KMS-11 (cell line): Measurements from ENCODE around the gene GCLC.
"Not testable (repeated sequence)": the region's sequence is repeated elsewhere in the genome, so short reads cannot be mapped to it uniquely, and the experiment has no call there.

Experiments
- H2AFZ ChIP-seq: fragments of 200-600 bp; sonication (generic); 2 replicates; pipeline ENCODE4 v1.6.1; 2016; ENCODE audit warnings: antibody characterized with exemption, mixed run types, low read depth
- H3K27ac ChIP-seq: fragments of 200-600 bp; sonication (generic); 2 replicates; pipeline ENCODE4 v1.6.1; 2016; ENCODE audit warnings: mild to moderate bottlenecking, mixed run types
- H3K27me3 ChIP-seq: fragments of 200-600 bp; sonication (generic); 2 replicates; pipeline ENCODE4 v1.6.1; 2017; ENCODE audit warnings: mild to moderate bottlenecking, low read depth, mixed run types, moderate library complexity; ENCODE audit not compliant: insufficient read depth
- H3K36me3 ChIP-seq: fragments of 200-600 bp; sonication (generic); 2 replicates; pipeline ENCODE4 v1.6.1; 2017; ENCODE audit warnings: mild to moderate bottlenecking, mixed run types; ENCODE audit not compliant: insufficient read depth
- H3K4me1 ChIP-seq: fragments of 200-600 bp; sonication (generic); 2 replicates; pipeline ENCODE4 v1.6.1; 2016; ENCODE audit warnings: mild to moderate bottlenecking, low read depth, mixed run types; ENCODE audit not compliant: poor library complexity, severe bottlenecking
- H3K4me2 ChIP-seq: fragments of 200-600 bp; sonication (generic); 2 replicates; pipeline ENCODE4 v1.7.0; 2016; ENCODE audit warnings: mild to moderate bottlenecking, mixed run types
- H3K4me3 ChIP-seq: fragments of 200-600 bp; sonication (generic); IDR thresholded peaks from 2 replicates; pipeline ENCODE4 v1.6.1; 2017; ENCODE audit warnings: low read depth, low read length, mixed read lengths; ENCODE audit not compliant: insufficient read depth
- H3K79me2 ChIP-seq: fragments of 200-600 bp; sonication (generic); 2 replicates; pipeline ENCODE4 v1.6.1; 2016; ENCODE audit warnings: low read depth, mixed run types; ENCODE audit not compliant: insufficient read depth
- H3K9ac ChIP-seq: fragments of 200-600 bp; sonication (generic); 2 replicates; pipeline ENCODE4 v1.6.1; 2016; ENCODE audit warnings: mild to moderate bottlenecking, mixed run types
- H4K20me1 ChIP-seq: fragments of 200-600 bp; sonication (generic); 2 replicates; pipeline ENCODE4 v1.6.1; 2016; ENCODE audit warnings: mild to moderate bottlenecking, mixed run types; ENCODE audit not compliant: insufficient read depth
- TF ChIP-seq, protein P1 (sequence below): fragments of 200-600 bp; sonication (generic); conservative IDR thresholded peaks from 2 replicates; pipeline ENCODE4 v1.6.1; 2017; ENCODE audit warnings: low read depth, mild to moderate bottlenecking, antibody characterized with exemption, low read length, moderate library complexity, mixed read lengths

The GCLC gene

DNA sequence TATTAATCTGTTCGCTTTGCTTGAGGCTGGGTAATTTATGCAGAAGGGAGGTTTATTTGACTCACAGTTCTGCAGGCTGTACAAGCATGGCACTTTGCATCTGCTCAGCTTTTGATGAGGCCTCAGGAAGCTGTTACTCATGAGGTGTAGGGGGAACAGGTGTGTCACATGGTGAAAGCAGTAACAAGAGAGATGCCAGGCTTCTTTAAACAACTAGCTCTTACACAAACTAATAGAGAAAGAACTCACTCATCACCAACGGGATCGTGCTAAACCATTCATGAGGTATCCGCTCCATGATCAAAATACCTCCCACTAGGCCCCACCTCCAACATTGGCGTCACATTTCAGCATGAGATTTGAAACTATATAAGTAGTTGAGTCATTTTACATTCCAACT lies 34.4 kb upstream of the GCLC start:
- Histone ChIP-seq H3K36me3 (no peaks in the 10 kb centered on the region), H3K4me2 (no peak overlapping the region)

GRCh38 chr6:53578371-53578770 lies 33.5 kb upstream of the GCLC start:
- Histone ChIP-seq H4K20me1 (no peaks in the 10 kb centered on the region), H3K27ac (no peak overlapping the region), H3K79me2 (no peaks in the 10 kb centered on the region), H3K4me3 (no peak overlapping the region), H3K4me1 (no peaks in the 10 kb centered on the region), H3K4me2 (no peak overlapping the region), H3K9ac (no peak overlapping the region), H2AFZ (no peak overlapping the region), H3K27me3 (no peaks in the 10 kb centered on the region), H3K36me3 (no peaks in the 10 kb centered on the region)
- TF ChIP-seq, protein P1, sequence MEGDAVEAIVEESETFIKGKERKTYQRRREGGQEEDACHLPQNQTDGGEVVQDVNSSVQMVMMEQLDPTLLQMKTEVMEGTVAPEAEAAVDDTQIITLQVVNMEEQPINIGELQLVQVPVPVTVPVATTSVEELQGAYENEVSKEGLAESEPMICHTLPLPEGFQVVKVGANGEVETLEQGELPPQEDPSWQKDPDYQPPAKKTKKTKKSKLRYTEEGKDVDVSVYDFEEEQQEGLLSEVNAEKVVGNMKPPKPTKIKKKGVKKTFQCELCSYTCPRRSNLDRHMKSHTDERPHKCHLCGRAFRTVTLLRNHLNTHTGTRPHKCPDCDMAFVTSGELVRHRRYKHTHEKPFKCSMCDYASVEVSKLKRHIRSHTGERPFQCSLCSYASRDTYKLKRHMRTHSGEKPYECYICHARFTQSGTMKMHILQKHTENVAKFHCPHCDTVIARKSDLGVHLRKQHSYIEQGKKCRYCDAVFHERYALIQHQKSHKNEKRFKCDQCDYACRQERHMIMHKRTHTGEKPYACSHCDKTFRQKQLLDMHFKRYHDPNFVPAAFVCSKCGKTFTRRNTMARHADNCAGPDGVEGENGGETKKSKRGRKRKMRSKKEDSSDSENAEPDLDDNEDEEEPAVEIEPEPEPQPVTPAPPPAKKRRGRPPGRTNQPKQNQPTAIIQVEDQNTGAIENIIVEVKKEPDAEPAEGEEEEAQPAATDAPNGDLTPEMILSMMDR: no peak

More for the DNA sequence above, 34.4 kb upstream of the GCLC start:
- H3K4me3 ChIP-seq: no peak overlapping the region
- no peaks in the 10 kb centered on the region for H3K4me1 ChIP-seq
- H3K27me3 ChIP-seq: no peaks in the 10 kb centered on the region
- no peaks in the 10 kb centered on the region for H4K20me1 ChIP-seq
- TF ChIP-seq, protein P1: no peak
- no peaks in the 10 kb centered on the region for H3K79me2 ChIP-seq
- H3K27ac ChIP-seq: no peak overlapping the region
- no peak overlapping the region for H2AFZ ChIP-seq
- no peak overlapping the region for H3K9ac ChIP-seq

DNA sequence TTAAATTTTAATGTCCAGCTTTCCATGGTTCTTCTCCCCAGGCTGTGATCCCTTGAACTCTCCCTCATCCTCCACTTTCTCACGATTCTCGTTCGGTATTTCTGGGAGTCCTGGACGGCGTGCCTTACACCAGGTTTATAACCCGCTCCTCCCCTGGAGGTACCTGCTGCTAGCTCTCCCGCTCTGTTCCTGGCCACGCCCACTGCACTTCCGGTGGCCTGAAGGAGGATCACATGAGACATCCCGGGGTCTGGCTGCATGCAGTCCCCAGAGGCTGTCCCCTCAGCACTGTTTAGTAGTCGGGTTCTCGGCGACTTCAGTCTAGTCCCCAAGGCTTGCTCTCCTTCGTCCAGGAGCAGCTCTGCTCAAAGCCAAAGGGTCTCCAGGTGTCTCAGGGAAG lies 28.4 kb upstream of the GCLC start:
- Histone ChIP-seq H3K4me2 (no peak overlapping the region), H2AFZ (no peak overlapping the region), H3K36me3 (no peaks in the 10 kb centered on the region), H3K4me1 (no peaks in the 10 kb centered on the region), H3K79me2 (no peaks in the 10 kb centered on the region), H3K27ac (no peak overlapping the region), H3K9ac (no peak overlapping the region), H3K4me3 (no peak overlapping the region), H3K27me3 (no peaks in the 10 kb centered on the region), H4K20me1 (no peaks in the 10 kb centered on the region)
- TF ChIP-seq, protein P1: no peak

- H4K20me1 ChIP-seq, H3K27ac ChIP-seq, H3K79me2 ChIP-seq, H3K4me1 ChIP-seq, H2AFZ ChIP-seq, H3K4me3 ChIP-seq, H3K36me3 ChIP-seq, H3K9ac ChIP-seq, H3K27me3 ChIP-seq, H3K4me2 ChIP-seq: not testable (repeated sequence)
Measured at GRCh38 chr6:53572379-53572778, 27.5 kb upstream of the GCLC start.

GRCh38 chr6:53568776-53569616 lies 24.1 kb upstream of the GCLC start:
- Histone ChIP-seq H2AFZ (no peak overlapping the region), H3K79me2 (no peaks in the 10 kb centered on the region), H3K27me3 (no peaks in the 10 kb centered on the region), H3K4me3 (no peak overlapping the region), H3K36me3 (no peaks in the 10 kb centered on the region), H4K20me1 (no peaks in the 10 kb centered on the region), H3K9ac (no peak overlapping the region), H3K4me2 (no peak overlapping the region), H3K4me1 (no peaks in the 10 kb centered on the region), H3K27ac (no peak overlapping the region)
- TF ChIP-seq, protein P1: no peak
